Stimulated activated CD8-positive, alpha-beta memory T cell treated with anti-CD3 and anti-CD28 coated beads, Interleukin-2, amount 100 ng/mL, for 1 hour (primary cell): ENCODE data around the gene GCHFR.
A peak's percentile ranks its signal among the peaks of the same experiment; 100 is the strongest.

ENCODE experiments used
- DNase-seq, 2 donors: peaks; one replicate each; pipeline ENCODE4 v3.0.0-alpha.2; 2020; ENCODE audit warnings: low read depth in 2 of 2

GCHFR gene

DNA sequence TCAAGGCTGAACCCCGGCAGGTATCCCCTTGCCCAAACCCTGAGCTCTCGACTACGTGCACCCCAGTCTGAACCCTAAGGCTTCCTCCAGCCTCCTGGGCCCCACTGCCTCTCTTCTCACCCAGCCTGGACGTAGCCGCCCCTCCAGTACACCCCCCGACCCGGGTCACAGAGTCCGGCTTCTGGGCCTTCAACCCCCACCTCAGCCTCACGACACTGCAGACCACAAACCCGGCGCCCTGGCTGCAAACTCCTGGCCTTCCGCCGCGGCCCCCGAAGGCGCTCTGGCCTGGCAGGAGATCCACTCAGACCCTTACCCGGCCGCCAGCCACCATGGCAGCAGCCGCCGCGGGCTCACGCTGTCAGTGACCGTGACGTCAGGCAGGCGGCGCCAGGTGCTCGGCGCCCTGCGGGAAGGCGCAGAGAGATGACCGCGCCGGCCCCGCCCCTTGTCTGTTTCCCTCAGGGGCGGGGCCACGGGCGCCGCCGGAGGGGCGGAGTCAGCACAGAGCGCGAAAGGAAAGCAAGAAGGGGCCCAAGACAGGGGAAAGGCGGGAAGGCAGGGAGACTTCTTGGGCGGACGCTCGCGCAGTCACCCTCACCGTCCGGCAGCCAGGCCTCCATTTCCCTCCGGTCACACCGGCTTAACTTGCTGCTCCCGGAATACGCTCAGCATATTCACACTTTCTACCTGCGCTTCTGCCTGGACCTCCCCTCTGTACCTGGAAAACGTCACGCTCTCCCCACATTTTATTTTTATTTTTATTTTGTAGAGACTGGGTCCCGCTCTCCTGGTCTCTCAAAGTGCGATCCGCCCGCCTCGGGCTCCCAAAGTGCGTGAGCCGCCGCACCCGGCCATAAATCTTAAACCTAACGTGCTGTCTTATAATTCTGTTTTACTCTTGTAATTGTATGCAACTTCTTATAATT lies 8.7 kb upstream of the GCHFR start, which contains the start of gene RMDN3:
Gene RMDN3 (minus strand): TSS at position 372 of the 929 bp plus-strand sequence. CDS start 471 bp downstream, outside the sequence.
- peak; percentile 80 to 85 for DNase-seq

DNA sequence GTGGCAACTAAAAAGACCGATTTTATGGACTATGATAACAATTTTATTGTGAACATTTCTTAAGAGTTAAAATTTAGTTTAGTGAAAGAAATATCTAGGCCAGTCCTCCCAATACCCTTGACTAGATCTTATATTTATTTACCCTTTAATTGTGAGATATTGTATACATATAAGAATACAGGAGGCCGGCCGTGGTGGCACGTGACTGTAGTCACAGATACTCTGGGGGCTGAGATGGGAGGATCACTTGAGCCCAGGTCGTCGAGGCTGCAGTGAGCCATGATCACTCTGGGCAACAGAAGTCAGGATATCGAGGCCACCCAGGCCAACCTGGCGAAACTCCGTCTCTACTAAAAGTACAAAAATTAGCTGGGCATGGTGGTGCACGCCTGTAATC lies 8.1 kb upstream of the GCHFR start:
- no peak for DNase-seq

DNA sequence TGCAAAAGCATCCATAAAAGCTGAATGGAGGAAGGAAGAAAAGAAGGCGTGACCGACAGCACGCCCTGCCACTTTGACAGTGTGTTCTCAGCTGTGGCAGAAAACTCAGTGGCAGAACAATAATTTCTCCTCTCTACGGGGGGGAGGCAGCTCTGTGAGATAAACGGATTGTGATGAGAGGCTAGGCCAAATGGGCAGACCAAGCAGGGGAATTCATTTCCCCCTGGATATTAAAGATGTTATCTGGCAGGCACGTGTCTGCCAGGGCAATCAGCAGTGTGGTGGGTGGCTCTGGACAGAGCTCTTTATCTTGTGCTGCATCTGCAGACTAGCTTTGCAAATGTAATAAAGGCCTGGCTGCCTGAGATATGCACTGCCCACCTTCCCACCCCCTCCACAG lies 6.9 kb upstream of the GCHFR start:
- no peak for DNase-seq

DNA sequence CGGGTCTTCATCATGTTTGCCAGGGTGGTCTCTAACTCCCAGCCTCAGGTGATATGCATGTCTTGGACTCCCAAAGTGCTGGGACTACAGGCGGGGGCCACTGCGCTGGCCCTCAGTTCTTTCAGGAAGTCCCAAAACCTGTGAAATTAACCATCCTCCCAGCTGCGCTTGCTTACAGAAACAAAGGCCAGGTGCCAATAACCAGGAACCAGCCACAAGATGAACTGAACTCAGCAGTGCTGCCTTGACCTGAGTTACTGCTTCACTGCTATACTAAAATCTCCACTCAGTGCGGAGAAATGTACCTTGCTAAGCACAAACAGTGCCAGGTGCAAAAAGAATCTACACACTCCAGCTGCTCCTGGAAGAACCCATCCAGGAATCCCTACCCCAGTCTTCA lies 3.9 kb upstream of the GCHFR start:
- DNase-seq, result no peak

DNA sequence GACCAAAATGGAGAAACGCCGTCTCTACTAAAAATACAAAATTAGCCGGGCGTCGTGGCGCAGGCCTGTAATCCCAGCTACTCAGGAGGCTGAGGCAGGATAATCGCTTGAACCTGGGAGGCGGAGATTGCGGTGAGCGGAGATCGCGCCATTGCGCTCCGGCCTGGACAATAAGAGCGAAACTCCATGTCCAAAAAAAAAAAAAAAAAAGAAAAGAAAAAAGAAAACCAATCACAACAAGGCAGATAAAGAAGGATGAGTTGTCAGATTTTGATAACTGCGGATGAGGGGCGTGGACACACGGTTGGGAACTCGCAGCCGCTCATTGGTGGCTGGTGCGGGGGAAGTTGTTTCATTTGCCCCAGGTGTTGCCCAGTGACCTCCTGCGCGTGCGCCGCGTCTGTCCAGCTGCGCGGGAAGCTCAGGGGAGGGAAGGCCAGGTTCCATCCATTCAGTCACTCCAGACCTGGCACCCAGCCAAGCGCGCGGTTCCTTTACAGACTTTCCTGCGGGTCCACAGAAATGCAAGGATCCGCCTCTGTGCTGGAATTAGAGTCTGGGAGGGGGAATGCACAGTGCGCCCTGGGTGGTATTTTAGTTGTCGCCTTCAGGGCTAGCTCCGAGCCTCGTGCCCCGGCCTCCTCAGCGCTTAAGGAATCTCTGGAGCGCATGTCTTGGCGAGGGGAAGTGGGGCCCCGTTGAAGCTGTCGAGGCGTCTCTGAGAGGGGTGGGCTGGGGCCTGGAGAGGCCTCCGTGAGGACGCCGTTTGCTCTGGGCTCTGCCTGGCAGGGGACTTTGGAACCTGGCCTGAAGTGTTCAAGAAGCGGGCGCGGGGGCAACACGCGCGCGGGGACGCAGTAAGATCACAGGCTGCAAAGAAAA lies 708 bp upstream of the GCHFR start:
- no peak for DNase-seq

DNA sequence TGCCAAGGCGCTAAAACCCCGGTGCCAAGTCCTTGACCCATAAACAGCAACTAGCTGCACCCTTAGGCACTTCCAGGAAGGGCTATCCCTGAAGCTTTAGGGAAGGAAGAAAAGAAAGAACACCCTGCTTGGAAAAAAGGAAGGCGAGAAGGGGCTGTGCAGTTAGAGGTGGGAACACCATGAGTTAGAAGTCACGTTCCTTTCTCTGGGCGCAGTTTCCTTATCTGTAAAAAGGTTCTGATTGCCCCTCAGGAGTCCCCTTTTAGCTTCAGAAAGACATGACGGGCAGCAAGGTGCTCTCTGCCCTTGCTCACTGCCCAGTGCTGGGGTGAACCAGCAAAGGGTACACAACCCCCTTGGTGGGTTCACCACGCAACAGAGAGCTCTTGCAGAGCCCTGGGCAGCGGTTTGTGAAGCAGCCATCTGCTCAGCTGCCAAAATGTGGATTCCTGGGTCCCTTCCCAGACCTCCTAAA lies 798 bp downstream of the GCHFR start:
- DNase-seq, result no peak

DNA sequence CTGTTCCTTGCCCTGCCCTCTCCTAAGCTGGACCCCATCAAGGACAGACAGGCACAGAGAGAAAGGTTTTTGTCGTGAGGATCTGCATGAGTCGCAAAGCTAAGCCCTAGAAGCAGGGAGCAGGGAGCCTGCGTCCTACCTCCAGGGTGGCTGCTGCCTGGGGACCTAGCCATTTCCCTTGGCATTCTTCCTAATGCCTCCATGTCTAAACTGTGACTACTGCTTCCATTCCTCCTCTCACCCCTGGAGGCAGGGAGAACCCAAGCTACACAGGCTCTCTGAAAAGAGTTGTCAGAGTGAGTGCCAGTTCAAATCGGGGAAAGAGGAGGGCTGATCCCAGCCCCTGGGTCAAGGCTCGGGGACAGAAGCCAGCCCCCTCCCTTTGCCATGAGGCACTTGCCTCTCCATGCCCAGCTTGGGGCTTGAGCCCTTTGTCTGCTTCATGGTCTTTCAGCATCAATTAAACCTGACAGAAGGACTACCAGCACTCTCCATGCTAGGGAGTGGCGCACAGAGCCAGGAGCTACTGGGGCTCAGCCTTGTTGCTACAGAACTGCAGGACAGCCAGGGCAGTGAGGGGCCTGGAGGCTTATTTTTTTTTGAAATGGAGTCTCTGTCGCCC lies 2.4 kb downstream of the GCHFR start:
- DNase-seq, result no peak

DNA sequence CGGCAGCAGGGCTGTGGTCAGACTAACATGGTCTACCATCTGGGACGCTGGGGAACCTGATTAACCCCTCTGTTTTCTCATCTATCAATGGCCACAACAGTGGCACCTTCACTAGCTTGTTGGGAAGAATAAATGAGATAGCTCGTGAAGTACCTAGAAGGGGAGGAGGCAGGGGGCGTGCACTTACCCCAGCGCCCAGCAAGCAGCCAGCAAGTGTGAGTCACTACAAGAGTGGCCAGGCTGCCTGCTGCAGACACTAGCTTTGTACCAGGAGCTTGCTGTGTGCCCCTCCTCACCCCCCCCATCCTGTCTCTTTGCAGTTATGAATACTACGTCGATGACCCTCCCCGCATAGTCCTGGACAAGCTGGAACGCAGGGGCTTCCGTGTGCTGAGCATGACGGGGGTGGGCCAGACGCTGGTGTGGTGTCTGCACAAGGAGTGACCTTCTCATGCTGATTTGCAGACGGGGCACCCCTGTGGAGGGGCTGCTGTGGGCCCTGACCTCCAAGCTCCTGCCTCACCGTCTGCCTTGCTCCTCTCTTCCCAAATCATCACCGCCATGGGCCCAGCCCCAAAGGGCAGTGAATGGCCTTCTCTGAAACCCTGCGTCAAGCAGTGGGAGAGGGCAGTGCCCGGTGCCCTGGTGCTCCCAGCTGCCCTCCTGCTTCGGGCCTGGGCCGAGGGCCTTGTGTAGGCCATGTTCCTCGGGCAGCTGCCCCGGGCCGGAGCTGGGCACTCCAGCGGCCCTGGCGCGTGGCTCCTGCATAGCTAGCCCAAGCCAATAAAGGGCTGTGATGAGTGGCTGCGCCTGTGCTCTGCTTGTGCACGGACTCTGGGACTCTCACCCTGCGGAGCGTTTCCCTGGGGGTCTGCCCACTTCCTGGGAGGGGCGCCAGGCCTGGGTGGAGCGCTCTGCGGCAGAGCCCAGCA lies 3.3 kb downstream of the GCHFR start:
- no peak for DNase-seq

DNA sequence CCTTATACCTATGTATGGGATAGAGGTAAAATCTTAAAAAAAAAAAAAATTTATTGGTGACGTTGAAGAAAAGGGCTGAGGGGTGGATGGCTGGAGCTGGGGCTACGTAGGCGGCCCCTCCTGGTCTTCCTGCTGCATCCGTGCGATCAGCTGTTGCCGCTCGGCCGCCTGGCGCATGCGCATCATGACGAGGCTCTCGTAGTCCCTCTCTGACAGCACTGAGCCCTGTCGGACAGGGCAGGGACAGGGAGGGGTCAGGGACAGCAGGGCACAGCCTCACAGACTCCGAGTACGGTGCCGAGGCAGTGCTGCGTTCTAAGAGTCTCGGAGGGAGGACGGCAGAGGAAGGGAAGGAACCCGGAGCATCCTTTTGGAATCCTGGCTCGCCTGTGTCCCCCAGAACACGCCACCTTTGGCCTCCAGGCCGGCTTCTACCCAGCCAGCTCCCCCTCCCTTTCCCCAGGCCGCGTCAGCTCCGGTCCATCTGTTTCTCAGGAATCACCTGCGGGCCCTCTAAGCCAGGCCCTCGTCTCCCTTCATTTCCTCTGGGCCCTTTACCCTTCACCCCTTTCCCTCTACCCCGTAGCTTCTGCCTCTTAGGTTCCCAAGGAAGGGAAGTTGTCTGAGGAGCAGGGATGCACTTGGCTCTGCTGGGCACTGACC lies 4.1 kb downstream of the GCHFR start:
- DNase-seq, result no peak

DNA sequence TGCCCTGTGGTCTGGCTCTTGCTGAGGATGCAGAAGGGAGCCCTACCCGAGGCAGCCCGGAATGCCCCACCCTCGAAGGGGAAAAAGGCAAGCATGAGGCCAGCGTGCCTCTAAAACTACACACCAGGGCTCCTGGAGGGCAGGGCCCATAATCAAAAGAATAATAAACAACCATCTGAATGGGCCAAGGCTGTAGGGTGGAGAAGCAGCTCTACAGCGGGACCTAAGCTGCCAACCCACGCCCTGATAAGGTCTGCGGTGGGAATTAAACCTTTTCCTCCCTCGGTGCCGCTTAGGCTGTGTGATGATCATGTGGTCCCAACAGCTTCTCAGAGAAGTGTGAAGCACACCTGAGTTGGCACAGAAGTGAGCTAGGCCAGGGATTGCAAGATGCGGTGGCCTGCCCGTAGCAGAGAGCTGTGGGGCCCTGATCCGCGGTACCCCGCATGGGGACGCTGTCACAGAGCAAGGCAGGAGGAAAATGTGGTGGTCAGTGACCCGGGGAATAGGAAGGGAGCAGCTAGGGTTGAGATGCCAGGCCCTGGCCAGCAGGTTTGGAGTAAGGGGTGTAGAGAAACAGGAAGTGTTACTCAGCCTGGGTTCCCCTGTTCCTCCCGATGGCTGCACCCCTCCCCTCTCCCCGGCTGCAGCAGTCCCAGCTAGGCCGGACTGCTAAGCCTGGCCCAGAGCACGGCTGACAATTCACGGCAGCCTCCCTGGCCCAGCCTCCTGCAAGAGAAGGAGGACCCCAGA lies 4.8 kb downstream of the GCHFR start:
- DNase-seq, result no peak

DNA sequence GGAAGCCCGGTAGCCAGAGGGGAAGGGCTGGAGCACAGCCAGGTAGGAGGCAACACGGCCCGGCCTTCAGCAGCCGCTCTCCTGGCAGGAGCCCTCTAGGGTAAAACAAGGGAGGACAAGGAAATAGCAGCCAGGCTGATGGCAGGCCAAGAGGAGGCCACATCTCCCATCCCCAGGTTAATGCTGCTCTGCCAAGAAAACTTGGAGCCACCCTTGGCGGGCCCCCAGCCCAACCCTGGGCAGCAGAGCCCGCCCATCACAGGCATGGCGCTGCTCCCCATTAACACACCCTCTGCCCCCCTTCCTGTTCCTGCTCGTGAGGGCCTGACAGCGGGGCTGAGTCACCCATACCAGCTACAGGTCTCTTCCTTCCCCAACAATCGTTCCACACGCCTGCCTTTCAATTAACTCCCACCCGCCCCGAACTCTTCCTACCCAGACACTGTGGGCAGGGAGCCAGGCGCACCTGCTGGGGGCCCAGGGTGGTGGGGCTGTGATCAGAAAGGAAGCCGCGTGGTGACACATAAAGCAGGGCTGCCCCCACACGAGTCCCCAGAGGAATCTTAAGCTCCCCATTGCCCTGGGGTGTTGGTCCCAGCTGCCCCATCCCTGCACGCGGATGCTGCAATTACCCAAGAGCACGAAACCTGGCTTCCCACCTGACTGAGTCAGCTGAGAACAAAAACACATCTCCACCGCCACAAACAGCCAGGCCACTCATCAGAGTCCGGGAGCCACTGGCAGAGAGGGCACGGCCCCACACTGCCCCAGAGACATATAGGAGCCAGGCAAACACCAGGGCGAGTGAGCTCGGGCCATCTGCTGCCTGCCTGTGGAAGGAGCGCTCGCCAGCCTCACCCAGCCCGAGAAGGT lies 5.6 kb downstream of the GCHFR start, which contains the start of gene C15orf62:
Gene C15orf62 (plus strand): TSS at position 707 of the 873 bp plus-strand sequence. CDS start 516 bp downstream, outside the sequence.
- DNase-seq, result peak in 1 of 2 donors; percentile 34

DNA sequence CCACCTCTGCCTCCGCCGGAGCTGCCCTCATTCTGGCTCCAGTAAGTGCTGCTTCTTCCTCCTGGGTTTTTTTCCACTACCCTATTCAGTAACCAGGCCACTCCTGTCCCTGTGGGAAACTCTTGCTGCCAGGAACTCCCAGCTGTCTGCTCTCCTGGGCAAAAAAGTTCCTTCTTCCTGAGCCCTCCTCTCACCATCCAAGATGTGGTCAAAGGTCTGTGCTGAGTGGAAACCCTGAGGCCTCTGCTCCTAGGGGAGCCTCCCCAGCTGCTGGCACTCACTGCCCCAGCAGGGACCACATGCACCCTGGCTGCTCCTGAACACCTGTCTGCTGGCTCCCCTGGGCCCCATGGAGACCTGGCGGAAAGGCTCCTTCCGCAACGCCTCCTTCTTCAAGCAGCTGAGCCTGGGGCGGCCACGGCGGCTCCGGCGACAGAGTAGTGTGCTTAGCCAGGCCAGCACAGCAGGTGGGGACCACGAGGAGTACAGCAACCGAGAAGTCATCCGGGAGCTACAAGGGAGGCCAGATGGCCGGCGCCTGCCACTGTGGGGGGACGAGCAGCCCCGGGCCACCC lies 6.4 kb downstream of the GCHFR start:
- DNase-seq, result no peak

DNA sequence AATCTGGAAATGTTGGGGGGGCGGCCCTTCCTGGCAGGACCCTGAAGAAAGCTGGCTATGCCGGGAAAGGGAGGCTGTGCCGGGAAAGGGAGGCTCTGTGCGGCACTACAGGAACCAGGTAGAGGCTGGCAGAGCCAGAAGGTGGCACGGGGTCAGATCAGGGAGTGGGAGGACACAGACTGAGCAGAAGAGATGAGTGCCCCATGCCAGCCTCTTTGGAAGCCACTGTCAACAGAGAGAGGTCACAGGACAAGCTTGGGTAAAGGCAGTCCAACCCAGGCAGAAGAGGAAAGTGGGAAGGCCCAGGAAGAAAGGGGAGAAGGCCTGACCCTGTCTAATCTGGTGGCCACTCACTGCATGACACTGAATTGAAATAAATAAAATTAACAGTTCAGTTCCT lies 7.4 kb downstream of the GCHFR start:
- no peak for DNase-seq

DNA sequence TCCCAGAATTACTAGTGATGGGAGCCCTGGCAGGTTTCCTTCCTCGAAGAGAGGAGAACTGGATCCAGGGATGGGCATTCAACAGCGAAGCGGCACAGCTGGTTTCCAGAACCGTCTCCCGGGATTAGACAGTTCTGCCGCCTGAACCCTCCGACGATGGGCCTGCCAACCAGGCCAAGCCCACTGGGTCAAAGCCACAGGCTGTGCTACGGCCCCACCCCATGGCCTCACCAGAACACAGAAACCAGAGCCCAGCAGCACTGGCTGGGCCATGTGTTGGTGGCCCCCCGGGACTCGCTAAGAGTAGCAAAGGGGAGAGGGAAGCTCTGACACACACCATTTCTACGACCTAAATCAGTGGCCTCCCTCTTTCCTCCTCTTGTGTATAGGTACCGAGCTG lies 8.1 kb downstream of the GCHFR start:
- DNase-seq, result no peak

DNA sequence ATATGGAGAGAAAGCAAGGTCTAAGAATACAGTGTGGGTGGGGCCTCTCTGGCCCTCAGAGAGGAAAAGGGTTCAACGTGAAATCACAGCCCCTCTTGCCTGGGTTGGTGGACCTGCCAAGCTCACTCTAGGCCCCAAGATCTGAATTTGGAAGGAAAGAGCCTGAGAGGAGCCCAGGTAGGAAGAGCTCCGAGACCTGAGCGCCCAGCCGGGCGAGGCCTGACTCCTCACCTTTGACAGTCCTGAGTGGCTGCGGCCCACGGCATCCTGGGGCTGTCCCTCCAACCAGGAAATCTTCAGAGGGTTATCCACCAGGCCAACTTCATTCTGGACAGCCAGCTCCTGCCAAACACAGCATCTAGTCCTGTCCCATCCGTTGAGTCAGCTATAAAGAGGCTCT lies 9.6 kb downstream of the GCHFR start:
- no peak for DNase-seq

DNA sequence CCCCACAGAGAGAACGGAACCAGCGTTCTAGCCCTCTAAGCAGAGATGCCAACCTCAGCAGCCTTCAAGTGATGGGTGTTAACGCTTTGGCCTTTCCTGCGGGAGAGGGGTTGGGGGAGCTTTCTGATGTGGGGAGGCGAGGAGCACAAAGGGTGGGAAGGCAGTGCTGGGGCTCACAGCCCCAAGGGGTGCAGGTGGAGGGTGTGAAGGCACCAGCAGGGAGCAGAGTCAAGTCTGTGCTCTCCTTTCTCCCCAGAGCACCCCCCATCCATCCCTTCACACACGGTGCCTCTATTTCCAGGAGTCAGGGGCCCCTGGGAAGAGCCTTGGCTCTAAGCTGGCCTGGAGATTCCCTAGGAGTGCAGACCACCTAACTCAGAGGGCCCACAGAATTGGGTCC lies 10.0 kb downstream of the GCHFR start:
- no peak for DNase-seq

DNA sequence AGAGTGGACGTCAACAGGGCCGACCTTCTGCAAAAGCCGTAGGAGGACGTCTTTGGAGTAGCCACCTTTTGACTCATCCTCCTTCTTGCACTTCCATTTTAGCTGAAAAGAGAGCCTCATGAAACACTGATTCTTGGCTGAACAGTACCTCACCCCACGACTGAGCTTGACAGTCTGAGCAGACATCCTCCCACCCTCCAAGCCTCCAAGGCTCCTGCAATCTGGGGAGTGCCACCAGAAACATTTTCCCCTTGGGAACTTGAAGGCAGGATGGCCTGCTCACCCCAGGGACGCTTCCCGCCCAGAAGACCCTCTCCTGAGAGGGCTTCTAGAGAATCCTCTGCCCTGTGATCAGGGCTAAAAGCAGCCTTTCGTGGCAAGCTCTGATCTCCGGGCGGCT lies 11.1 kb downstream of the GCHFR start:
- no peak for DNase-seq
